Endothelial cell of umbilical vein (primary cell): ENCODE measurements around the gene ADRA2A. TPM values are rescaled to one million over a fixed set of nuclear protein-coding genes. Genes with fewer than 3 reads are reported as not detected.

Experiments used
- BruUV-seq: library from RNA; stranded (reverse); fragments of 400-500 nt; replicated peaks from 2 replicates; lab custom pipeline; 2021; lab: Mats Ljungman, UMichigan
- CTCF ChIA-PET: fragments of 300-600, 350-600 bp; sonication (Branson Sonifier 250); formaldehyde crosslinking; loops from one replicate; lab custom pipeline; 2021; ENCODE audit warnings: antibody characterized with exemption, inconsistent platforms; lab: Charles Lee
- POLR2A ChIA-PET: fragments of 300-600, 350-600 bp; sonication (Branson Sonifier 250); formaldehyde crosslinking; loops from one replicate; lab custom pipeline; 2021; ENCODE audit warnings: antibody characterized with exemption, inconsistent platforms; lab: Charles Lee
- DNase-seq: peaks from one replicate; pipeline ENCODE4 v3.0.0-alpha.2; 2011; ENCODE audit warnings: low read depth, low spot score
- FAIRE-seq: peaks from 2 replicates; lab custom pipeline; 2011; peaks lifted over from hg19 to GRCh38; lab: Jason Lieb, UNC
- H2AFZ ChIP-seq: 2 replicates; pipeline ENCODE4 v1.6.0; 2012; ENCODE audit warnings: low read depth, low read length, control low read depth, inconsistent platforms
- H3K27ac ChIP-seq: 2 replicates; pipeline ENCODE4 v1.5.1; 2011; ENCODE audit warnings: low read depth, mild to moderate bottlenecking, control low read depth, low read length, moderate library complexity; ENCODE audit not compliant: insufficient read depth
- H3K27me3 ChIP-seq, 2 experiments: 2 replicates each; pipeline versions ENCODE4 v1.6.0 to v1.6.1; 2011; ENCODE audit warnings: low read length in 2 of 2, mixed read lengths in 1 of 2; ENCODE audit not compliant: control insufficient read depth in 2 of 2, insufficient read depth in 2 of 2
- H3K36me3 ChIP-seq, 2 experiments: 2 replicates in 1 of 2; 3 replicates in 1 of 2; pipeline ENCODE4 v1.5.1; 2011; ENCODE audit warnings: low read length in 2 of 2, mild to moderate bottlenecking in 1 of 2, moderate library complexity in 1 of 2; ENCODE audit not compliant: control insufficient read depth in 2 of 2, insufficient read depth in 2 of 2; ENCODE audit errors: extremely low read depth in 1 of 2
- H3K4me1 ChIP-seq: 3 replicates; pipeline ENCODE4 v1.5.1; 2011; ENCODE audit warnings: mild to moderate bottlenecking, low read length; ENCODE audit not compliant: control insufficient read depth, insufficient read depth; ENCODE audit errors: extremely low read depth
- H3K4me2 ChIP-seq: 2 replicates; pipeline ENCODE4 v1.6.1; 2011; ENCODE audit warnings: low read length, control low read depth, mixed read lengths; ENCODE audit not compliant: insufficient read depth
- H3K4me3 ChIP-seq, 3 experiments: fragments of 200-600 bp in 1 of 3; sonication (generic), shearing (Covaris generic) in 1 of 3; replicated peaks in 1 of 3; 2 replicates each; pipeline ENCODE4 v1.5.1; 2011 to 2016; ENCODE audit warnings: control low read depth in 3 of 3, low read length in 3 of 3, mild to moderate bottlenecking in 2 of 3, inconsistent platforms in 1 of 3, low read depth in 1 of 3, moderate library complexity in 1 of 3; ENCODE audit not compliant: insufficient read depth in 1 of 3
- H3K79me2 ChIP-seq: 2 replicates; pipeline ENCODE4 v1.6.0; 2012; ENCODE audit warnings: low read length, inconsistent platforms; ENCODE audit not compliant: control insufficient read depth, insufficient read depth
- H3K9ac ChIP-seq: replicated peaks from 2 replicates; pipeline ENCODE3; 2011; ENCODE audit warnings: low read length, control low read depth; ENCODE audit not compliant: insufficient read depth; ENCODE audit errors: extremely low read depth
- H3K9me1 ChIP-seq: replicated peaks from 3 replicates; pipeline ENCODE4 v1.6.0; 2011; ENCODE audit warnings: mild to moderate bottlenecking, low read length; ENCODE audit not compliant: control insufficient read depth, insufficient read depth; ENCODE audit errors: extremely low read depth
- H3K9me3 ChIP-seq: replicated peaks from 2 replicates; pipeline ENCODE4 v1.5.1; 2012; ENCODE audit warnings: low read length, inconsistent platforms; ENCODE audit not compliant: control insufficient read depth, insufficient read depth
- H4K20me1 ChIP-seq: replicated peaks from 2 replicates; pipeline ENCODE3; 2011; ENCODE audit warnings: mild to moderate bottlenecking, low read length; ENCODE audit not compliant: control insufficient read depth, insufficient read depth; ENCODE audit errors: extremely low read depth
- EZH2 ChIP-seq: IDR thresholded peaks from 2 replicates; pipeline ENCODE4 v1.6.1; 2012; ENCODE audit warnings: borderline replicate concordance, low read depth, mild to moderate bottlenecking, moderate library complexity, low read length, inconsistent platforms; ENCODE audit not compliant: severe bottlenecking
- FOS ChIP-seq: IDR thresholded peaks from 2 replicates; pipeline ENCODE4 v1.6.1; 2011; ENCODE audit warnings: mild to moderate bottlenecking, low read length, moderate library complexity, borderline replicate concordance; ENCODE audit not compliant: insufficient read depth
- GATA2 ChIP-seq: IDR thresholded peaks from 2 replicates; pipeline ENCODE4 v1.7.0; 2011; ENCODE audit warnings: low read depth, mild to moderate bottlenecking, moderate library complexity, mixed read lengths, low read length; ENCODE audit not compliant: insufficient read length, insufficient read depth
- JUN ChIP-seq: IDR thresholded peaks from 2 replicates; pipeline ENCODE4 v1.6.1; 2011; ENCODE audit warnings: borderline replicate concordance, low read depth; ENCODE audit not compliant: insufficient read length, insufficient read depth
- MYC ChIP-seq: IDR thresholded peaks from one replicate; pipeline ENCODE4 v1.6.1; 2011; ENCODE audit warnings: mild to moderate bottlenecking, low read depth, low read length
- POLR2A ChIP-seq: IDR thresholded peaks from 2 replicates; pipeline ENCODE4 v1.6.1; 2012; ENCODE audit warnings: low read depth, mild to moderate bottlenecking, control low read depth, low read length
- POLR2AphosphoS5 ChIP-seq: IDR thresholded peaks from 2 replicates; pipeline ENCODE4 v1.6.1; 2012; ENCODE audit warnings: low read depth, mild to moderate bottlenecking, control low read depth, low read length, moderate library complexity; ENCODE audit not compliant: insufficient read depth
- dilution Hi-C: fragments of 300-500 bp; cut with MboI; formaldehyde crosslinking; loops from one replicate; pipeline ENCODE4 v1.15.0; 2019; ENCODE audit warnings: low sequenced_read_pairs; ENCODE audit not compliant: extremely low pct_ligation_motif_present
- intact Hi-C: fragments of 100-400 bp; cut with micrococcal nuclease; formaldehyde crosslinking; loops from one replicate; pipeline ENCODE4 v1.10.0; 2022
- polyA plus RNA-seq, 4 experiments: library from polyadenylated mRNA; depleted of rRNA in 3 of 4; stranded (reverse) in 3 of 4; unstranded in 1 of 4; fragments of >200 nt; gene quantifications; 2 replicates each; pipeline versions ENCODE4 v1.2.1 to v1.2.3, GENCODE V29; 2011 to 2012; ENCODE audit warnings: missing spikeins in 1 of 4
- total RNA-seq: library from RNA; stranded (reverse); gene quantifications from 2 replicates; pipeline ENCODE4 v1.2.3, GENCODE V29; 2021
- TF ChIP-seq, protein P1 (sequence below), 2 donors: IDR thresholded peaks; 1 replicate in 1 of 2; 2 replicates in 1 of 2; pipeline ENCODE4 v1.5.1; 2011; ENCODE audit warnings: low read length in 2 of 2, mild to moderate bottlenecking in 2 of 2, moderate library complexity in 2 of 2, control low read depth in 1 of 2, inconsistent platforms in 1 of 2, low read depth in 1 of 2; ENCODE audit not compliant: insufficient read depth in 1 of 2; ENCODE audit errors: extremely low read depth in 1 of 2
- TF ChIP-seq, protein P2 (sequence below): IDR thresholded peaks from 2 replicates; pipeline ENCODE4 v1.6.1; 2011; ENCODE audit not compliant: insufficient read depth, insufficient read length

ADRA2A gene
- total and polyA plus RNA-seq, 2 donors (not counting 3 experiments of a cell fraction or from before 2014, with no cell fraction given) = 0.03 TPM; not detected in 1

DNA sequence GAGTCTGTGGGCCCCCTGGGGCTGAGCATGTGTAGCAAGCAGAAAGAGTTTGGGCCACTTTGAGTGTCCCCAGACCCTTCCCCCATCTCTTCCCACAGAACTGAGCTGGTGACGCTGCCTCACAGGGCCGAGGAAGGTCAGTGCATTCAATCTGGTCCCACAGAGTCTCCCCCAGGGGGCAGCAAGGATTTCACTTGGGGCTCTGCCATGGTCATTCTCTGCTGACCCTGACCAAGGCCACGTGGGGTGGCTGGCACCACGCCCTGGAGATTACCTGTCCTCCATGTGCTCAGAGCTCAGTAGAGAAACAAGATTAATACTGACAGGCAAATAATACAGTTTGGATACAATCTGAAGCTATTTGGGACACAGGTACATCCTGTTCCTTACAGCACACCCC lies 30.2 kb downstream of the ADRA2A start:
- Histone ChIP-seq H3K27me3 (no peaks in the 10 kb centered on the region), H3K9me3 (no peaks in the 10 kb centered on the region), H4K20me1 (no peaks in the 10 kb centered on the region), H3K36me3 (no peaks in the 10 kb centered on the region), H3K4me2 (no peak overlapping the region), H2AFZ (no peak overlapping the region), H3K4me3 (no peak overlapping the region), H3K4me1 (no peaks in the 10 kb centered on the region), H3K79me2 (no peaks in the 10 kb centered on the region), H3K27ac (no peak overlapping the region), H3K9me1 (no peaks in the 10 kb centered on the region), H3K9ac (no peak overlapping the region)
- dilution Hi-C loops (no loop called here), intact Hi-C loops (no loop called here)
- ChIA-PET CTCF (no interaction called here), POLR2A (no interaction called here)
- DNase-seq = no peak
- no peak for FAIRE-seq
- TF ChIP-seq JUN = no peak
- TF ChIP-seq, protein P1, sequence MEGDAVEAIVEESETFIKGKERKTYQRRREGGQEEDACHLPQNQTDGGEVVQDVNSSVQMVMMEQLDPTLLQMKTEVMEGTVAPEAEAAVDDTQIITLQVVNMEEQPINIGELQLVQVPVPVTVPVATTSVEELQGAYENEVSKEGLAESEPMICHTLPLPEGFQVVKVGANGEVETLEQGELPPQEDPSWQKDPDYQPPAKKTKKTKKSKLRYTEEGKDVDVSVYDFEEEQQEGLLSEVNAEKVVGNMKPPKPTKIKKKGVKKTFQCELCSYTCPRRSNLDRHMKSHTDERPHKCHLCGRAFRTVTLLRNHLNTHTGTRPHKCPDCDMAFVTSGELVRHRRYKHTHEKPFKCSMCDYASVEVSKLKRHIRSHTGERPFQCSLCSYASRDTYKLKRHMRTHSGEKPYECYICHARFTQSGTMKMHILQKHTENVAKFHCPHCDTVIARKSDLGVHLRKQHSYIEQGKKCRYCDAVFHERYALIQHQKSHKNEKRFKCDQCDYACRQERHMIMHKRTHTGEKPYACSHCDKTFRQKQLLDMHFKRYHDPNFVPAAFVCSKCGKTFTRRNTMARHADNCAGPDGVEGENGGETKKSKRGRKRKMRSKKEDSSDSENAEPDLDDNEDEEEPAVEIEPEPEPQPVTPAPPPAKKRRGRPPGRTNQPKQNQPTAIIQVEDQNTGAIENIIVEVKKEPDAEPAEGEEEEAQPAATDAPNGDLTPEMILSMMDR (IDR thresholded peaks at IDR 0.05; ENCODE audit: extremely low read depth in 1 of 2, insufficient read depth in 1 of 2, low read depth in 1 of 2, low read length in 2 of 2) = no peak
- no peak for TF ChIP-seq GATA2
- TF ChIP-seq POLR2AphosphoS5 = no peak
- no peak for TF ChIP-seq MYC
- no peak for TF ChIP-seq POLR2A
- TF ChIP-seq FOS = no peak
- TF ChIP-seq, protein P2, sequence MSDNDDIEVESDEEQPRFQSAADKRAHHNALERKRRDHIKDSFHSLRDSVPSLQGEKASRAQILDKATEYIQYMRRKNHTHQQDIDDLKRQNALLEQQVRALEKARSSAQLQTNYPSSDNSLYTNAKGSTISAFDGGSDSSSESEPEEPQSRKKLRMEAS = no peak
- TF ChIP-seq EZH2 = no peak
- no TSS peak for BruUV-seq
